H1 (cell line): ENCODE results near the gene BCAS3. TPM values are rescaled to one million over a fixed set of nuclear protein-coding genes. Genes with fewer than 3 reads are reported as not detected.

Source experiments
- CTCF ChIA-PET: fragments of 300-600 bp; sonication (Branson Sonifier 250); formaldehyde crosslinking; loops from one replicate; lab custom pipeline; 2021; ENCODE audit not compliant: partially characterized antibody; lab: Charles Lee
- POLR2A ChIA-PET: fragments of 300-600 bp; sonication (Branson Sonifier 250); formaldehyde crosslinking; loops from one replicate; lab custom pipeline; 2021; ENCODE audit warnings: inconsistent platforms; ENCODE audit not compliant: partially characterized antibody; lab: Charles Lee
- DNase-seq, 2 experiments: peaks; one replicate each; pipeline versions ENCODE4 v3.0.0 to v3.0.0-alpha.2; 2010 to 2022; ENCODE audit warnings: low spot score in 2 of 2, low read depth in 1 of 2, mixed read lengths in 1 of 2
- FAIRE-seq: peaks from 2 replicates; lab custom pipeline; 2011; peaks lifted over from hg19 to GRCh38; lab: Jason Lieb, UNC
- H2AFZ ChIP-seq: 2 replicates; pipeline ENCODE4 v1.8.1; 2012; ENCODE audit warnings: low read length, inconsistent platforms
- H2AK5ac ChIP-seq: 2 replicates; pipeline ENCODE4 v1.6.1; 2013; ENCODE audit warnings: low read depth, low read length
- H2BK120ac ChIP-seq: replicated peaks from 2 replicates; pipeline ENCODE3; 2013; ENCODE audit warnings: low read depth, low read length, inconsistent platforms
- H2BK12ac ChIP-seq: 2 replicates; pipeline ENCODE4 v1.6.1; 2013; ENCODE audit warnings: low read depth, low read length
- H2BK15ac ChIP-seq: 2 replicates; pipeline ENCODE4 v1.6.1; 2013; ENCODE audit warnings: low read length
- H2BK20ac ChIP-seq: 2 replicates; pipeline ENCODE4 v1.6.1; 2013; ENCODE audit warnings: low read length
- H2BK5ac ChIP-seq: 2 replicates; pipeline ENCODE4 v1.6.1; 2013; ENCODE audit warnings: low read depth, low read length
- H3K14ac ChIP-seq: 2 replicates; pipeline ENCODE4 v1.6.1; 2013; ENCODE audit warnings: inconsistent platforms; ENCODE audit not compliant: insufficient read length
- H3K18ac ChIP-seq: 2 replicates; pipeline ENCODE4 v1.6.1; 2013; ENCODE audit warnings: low read length; ENCODE audit errors: extremely low read depth
- H3K23ac ChIP-seq: 2 replicates; pipeline ENCODE4 v1.6.1; 2013; ENCODE audit warnings: inconsistent platforms; ENCODE audit not compliant: insufficient read length
- H3K23me2 ChIP-seq: 2 replicates; pipeline ENCODE4 v1.6.1; 2013; ENCODE audit warnings: low read depth, low read length
- H3K27ac ChIP-seq: 2 replicates; pipeline ENCODE4 v1.6.1; 2011; ENCODE audit warnings: low read depth, low read length, inconsistent platforms
- H3K27me3 ChIP-seq, 4 experiments: replicated peaks in 1 of 4; 1 replicate in 1 of 4; 2 replicates in 3 of 4; pipeline versions ENCODE4 v1.6.1 to v1.8.1; 2011 to 2013; ENCODE audit warnings: low read length in 3 of 4, mild to moderate bottlenecking in 3 of 4, inconsistent platforms in 2 of 4, mixed read lengths in 2 of 4, moderate library complexity in 1 of 4; ENCODE audit not compliant: control insufficient read depth in 3 of 4, insufficient read depth in 3 of 4; ENCODE audit errors: extremely low read depth in 1 of 4
- H3K36me3 ChIP-seq, 4 experiments: 2 replicates each; pipeline versions ENCODE4 v1.6.1 to v1.8.1; 2011 to 2013; ENCODE audit warnings: mild to moderate bottlenecking in 4 of 4, low read length in 3 of 4, moderate library complexity in 2 of 4, control low read depth in 1 of 4, inconsistent platforms in 1 of 4; ENCODE audit not compliant: insufficient read depth in 4 of 4, control insufficient read depth in 2 of 4
- H3K4ac ChIP-seq: replicated peaks from 2 replicates; pipeline ENCODE3; 2013; ENCODE audit warnings: low read length, low read depth, mixed read lengths, inconsistent platforms; ENCODE audit not compliant: insufficient read length
- H3K4me1 ChIP-seq, 4 experiments: replicated peaks in 1 of 4; 1 replicate in 1 of 4; 2 replicates in 3 of 4; pipeline versions ENCODE4 v1.6.1 to v1.8.1; 2011 to 2013; ENCODE audit warnings: low read length in 3 of 4, inconsistent platforms in 2 of 4, mixed read lengths in 1 of 4; ENCODE audit not compliant: insufficient read depth in 4 of 4, control insufficient read depth in 3 of 4
- H3K4me2 ChIP-seq, 2 experiments: 2 replicates each; pipeline versions ENCODE4 v1.6.1 to v1.8.1; 2011 to 2013; ENCODE audit warnings: low read depth in 2 of 2, low read length in 2 of 2, control low read depth in 1 of 2, inconsistent platforms in 1 of 2, mild to moderate bottlenecking in 1 of 2; ENCODE audit not compliant: insufficient read depth in 1 of 2
- H3K4me3 ChIP-seq, 4 experiments: fragments of 200-600, 300-600 bp in 1 of 4; sonication (generic), shearing (Covaris generic), sonication (Bioruptor Twin) in 1 of 4; 2 replicates each; pipeline versions ENCODE4 v1.5.1 to v1.8.1; 2011 to 2016; ENCODE audit warnings: low read length in 4 of 4, low read depth in 3 of 4, control low read depth in 2 of 4, inconsistent platforms in 2 of 4, mild to moderate bottlenecking in 2 of 4, mixed read lengths in 1 of 4, moderate library complexity in 1 of 4; ENCODE audit not compliant: insufficient read depth in 2 of 4; ENCODE audit errors: extremely low read depth in 1 of 4
- H3K56ac ChIP-seq: replicated peaks from 2 replicates; pipeline ENCODE3; 2013; ENCODE audit warnings: low read depth, mild to moderate bottlenecking, mixed read lengths, low read length, inconsistent platforms; ENCODE audit not compliant: insufficient read length
- H3K79me1 ChIP-seq: 2 replicates; pipeline ENCODE4 v1.6.1; 2013; ENCODE audit warnings: low read depth, low read length, control low read depth
- H3K79me2 ChIP-seq, 2 experiments: 2 replicates each; pipeline versions ENCODE4 v1.6.1 to v1.8.1; 2012 to 2013; ENCODE audit warnings: low read length in 2 of 2, mild to moderate bottlenecking in 2 of 2, inconsistent platforms in 1 of 2; ENCODE audit not compliant: insufficient read depth in 2 of 2, control insufficient read depth in 1 of 2
- H3K9ac ChIP-seq, 4 experiments: replicated peaks in 1 of 4; 1 replicate in 1 of 4; 2 replicates in 3 of 4; pipeline versions ENCODE4 v1.6.1 to v1.8.1; 2011 to 2013; ENCODE audit warnings: low read depth in 3 of 4, low read length in 3 of 4, control low read depth in 2 of 4, mild to moderate bottlenecking in 2 of 4, moderate library complexity in 2 of 4, inconsistent platforms in 1 of 4; ENCODE audit errors: extremely low read depth in 1 of 4
- H3K9me3 ChIP-seq, 2 experiments: 2 replicates each; pipeline versions ENCODE4 v1.6.1 to v1.8.1; 2012 to 2013; ENCODE audit warnings: mild to moderate bottlenecking in 2 of 2, moderate library complexity in 2 of 2, control low read depth in 1 of 2, inconsistent platforms in 1 of 2, low read depth in 1 of 2, low read length in 1 of 2, mixed read lengths in 1 of 2; ENCODE audit not compliant: insufficient read depth in 2 of 2
- H4K20me1 ChIP-seq, 2 experiments: replicated peaks in 1 of 2; 2 replicates each; pipeline versions ENCODE3 to v1.8.1; 2011 to 2013; ENCODE audit warnings: inconsistent platforms in 2 of 2, low read length in 2 of 2, mild to moderate bottlenecking in 1 of 2; ENCODE audit not compliant: insufficient read depth in 2 of 2, control insufficient read depth in 1 of 2
- H4K5ac ChIP-seq: 2 replicates; pipeline ENCODE4 v1.6.1; 2013; ENCODE audit warnings: low read length, low read depth, mixed read lengths, inconsistent platforms; ENCODE audit not compliant: insufficient read length
- H4K8ac ChIP-seq: 2 replicates; pipeline ENCODE4 v1.8.0; 2013; ENCODE audit warnings: mild to moderate bottlenecking, moderate library complexity, low read length, inconsistent platforms; ENCODE audit not compliant: insufficient read depth; ENCODE audit errors: extremely low read depth
- H4K91ac ChIP-seq: replicated peaks from 2 replicates; pipeline ENCODE3; 2013; ENCODE audit warnings: low read length, mixed read lengths, inconsistent platforms; ENCODE audit not compliant: insufficient read length
- RAD21 ChIP-seq, 2 experiments: IDR thresholded peaks in 1 of 2; conservative IDR thresholded peaks in 1 of 2; 2 replicates each; pipeline ENCODE4 v1.6.1; 2011; ENCODE audit warnings: low read depth in 2 of 2, low read length in 2 of 2, improper control_type of control experiment in 1 of 2, inconsistent platforms in 1 of 2, mild to moderate bottlenecking in 1 of 2, moderate library complexity in 1 of 2
- SUZ12 ChIP-seq: fragments of 200-600 bp; sonication (generic); IDR thresholded peaks from 2 replicates; pipeline ENCODE4 v1.6.1; 2012; ENCODE audit warnings: mild to moderate bottlenecking, inconsistent platforms, low read length, moderate library complexity, mixed read lengths
- TEAD4 ChIP-seq: IDR thresholded peaks from 2 replicates; pipeline ENCODE4 v1.6.1; 2012; ENCODE audit warnings: low read depth, low read length, inconsistent platforms, mixed read lengths
- WGBS, 2 experiments: shearing (Covaris generic) in 1 of 2; methylation state at CpG; one replicate each; pipeline versions ENCODE4 v1.1.6 to v1.1.7; 2013 to 2015; ENCODE audit warnings: low lambda C conversion rate in 2 of 2, mixed read lengths in 2 of 2, inconsistent platforms in 1 of 2, low coverage in 1 of 2, missing lambda C conversion rate in 1 of 2; ENCODE audit not compliant: insufficient replicate concordance in 2 of 2, insufficient coverage in 1 of 2, insufficient read length in 1 of 2; ENCODE audit errors: extremely low coverage in 1 of 2, missing lambda C conversion rate in 1 of 2; 5-methylcytosine and 5-hydroxymethylcytosine counted together
- polyA plus RNA-seq, 7 experiments: library from polyadenylated mRNA; depleted of rRNA in 3 of 7; stranded (reverse) in 5 of 7; unstranded in 2 of 7; fragments of >200 nt in 5 of 7; fragments of 200-250 nt in 2 of 7; gene quantifications; 1 replicate in 5 of 7; 2 replicates in 1 of 7; 4 replicates in 1 of 7; pipeline versions ENCODE4 v1.2.1 to v1.2.3, GENCODE V29; 2011 to 2013; ENCODE audit warnings: missing spikeins in 2 of 7, mixed read lengths in 2 of 7
- total RNA-seq: library from RNA; stranded (reverse); fragmentation: NEBNext Ultra II Directional; extraction: Animal tissue kit (Norgen Biotek cat#: 25700); gene quantifications from 2 replicates; pipeline ENCODE4 v1.2.1, GENCODE V29; 2021

The BCAS3 gene
- total and polyA plus RNA-seq, 2 of the 8 experiments (the other 6 are each of a cell fraction or from before 2014, with no cell fraction given) = 9.9 to 13.3 TPM

DNA sequence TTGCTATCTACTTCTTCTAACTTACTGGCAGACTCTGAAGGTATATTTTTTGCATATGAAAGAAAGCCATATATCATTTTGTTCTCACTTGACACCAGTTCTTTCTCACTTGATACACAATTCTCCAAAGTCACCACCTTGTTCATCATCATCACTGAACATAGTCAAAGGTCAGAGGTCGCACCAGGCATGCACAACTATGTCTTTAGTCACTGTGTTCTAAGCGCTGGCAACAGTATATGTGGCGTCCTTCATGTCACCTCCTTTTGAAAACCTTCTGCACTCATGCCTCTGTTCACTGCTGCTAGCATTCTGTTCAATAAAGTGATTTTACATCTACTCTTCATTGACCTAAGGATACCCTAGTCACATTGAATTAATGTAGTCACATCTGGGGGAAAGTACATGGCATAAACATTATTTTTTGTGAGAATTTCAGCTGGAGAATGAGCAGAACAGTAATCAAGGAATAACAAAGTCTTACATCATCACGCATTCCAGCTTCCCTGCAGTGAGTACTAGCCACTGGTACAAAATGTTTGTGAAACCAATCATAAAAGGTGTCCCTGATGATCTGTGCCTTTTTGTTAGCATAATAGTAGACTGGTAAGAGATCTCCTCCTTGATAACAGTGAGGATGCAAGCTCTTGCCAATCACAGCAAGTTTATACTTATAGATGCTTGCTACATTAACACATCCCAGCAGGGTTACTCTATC is 754.1 kb downstream of the BCAS3 start:
- H3K4me1 ChIP-seq = no peaks in the 10 kb centered on the region
- no peak overlapping the region for H2BK20ac ChIP-seq
- 88% methylated on average over 4 of the region's 4 CpGs; no CpG with 5 or more reads in 1 of the 2 experiments for WGBS, 2 experiments
- H3K9me3 ChIP-seq = no peaks in the 10 kb centered on the region; a peak in 2 of 4 replicates
- H3K4me2 ChIP-seq = no peak overlapping the region
- no peak overlapping the region for H4K91ac ChIP-seq
- no peak overlapping the region for H3K4me3 ChIP-seq
- H4K5ac ChIP-seq = no peak overlapping the region
- no peak overlapping the region for H3K9ac ChIP-seq
- no peak overlapping the region for H2AK5ac ChIP-seq
- FAIRE-seq = no peak
- no peak overlapping the region for H3K14ac ChIP-seq
- ChIA-PET CTCF (interaction anchor here (0.6 kb wide), 1 partner anchor 145 kb away, joined by 3 read pairs; no protein-coding TSS in a partner anchor), POLR2A (interaction anchor here (0.6 kb wide), 1 partner anchor 13 kb away, joined by 3 read pairs; no protein-coding TSS in a partner anchor)
- no peaks in the 10 kb centered on the region for H3K79me2 ChIP-seq
- no peak overlapping the region for H3K18ac ChIP-seq
- DNase-seq = no peak
- no peaks in the 10 kb centered on the region for H3K36me3 ChIP-seq
- no peaks in the 10 kb centered on the region for H3K79me1 ChIP-seq
- no peaks in the 10 kb centered on the region for H4K20me1 ChIP-seq
- H2BK15ac ChIP-seq = no peak overlapping the region
- H2BK5ac ChIP-seq = no peak overlapping the region
- no peak overlapping the region for H3K4ac ChIP-seq
- no peak overlapping the region for H3K23ac ChIP-seq
- no peak overlapping the region for H3K27ac ChIP-seq
- no peak overlapping the region for H2BK12ac ChIP-seq
- no peaks in the 10 kb centered on the region; the same call in 1 of the 2 replicates for H3K23me2 ChIP-seq
- H4K8ac ChIP-seq = no peak overlapping the region
- H3K27me3 ChIP-seq = no peaks in the 10 kb centered on the region
- no peak overlapping the region for H2AFZ ChIP-seq
- no peak overlapping the region for H3K56ac ChIP-seq
- no peak overlapping the region for H2BK120ac ChIP-seq
- TF ChIP-seq TEAD4 = peak; percentile 31; the same call in 1 of the 2 replicates
- TF ChIP-seq SUZ12 = no peak
- no peak for TF ChIP-seq RAD21 (IDR thresholded peaks at IDR 0.05 in 1 of 2, conservative IDR thresholded peaks at IDR 0.05 in 1 of 2; ENCODE audit: low read depth in 2 of 2, low read length in 2 of 2)
